CD14-positive monocyte (primary cell): ENCODE data around the gene GIPC3. TPM values are rescaled to one million over a fixed set of nuclear protein-coding genes. Genes with fewer than 3 reads are reported as not detected.

Experiments used
- DNase-seq, 3 donors: peaks; one replicate each; pipeline ENCODE4 v3.0.0-alpha.2; 2011 to 2022
- H2AFZ ChIP-seq: 2 replicates; pipeline ENCODE4 v1.6.0; 2012; ENCODE audit warnings: mild to moderate bottlenecking, low read depth, low read length, inconsistent platforms; ENCODE audit not compliant: insufficient read depth, poor library complexity, severe bottlenecking
- H3K27ac ChIP-seq, 2 donors: 1 replicate in 1 of 2; 2 replicates in 1 of 2; pipeline ENCODE4 v1.5.1; 2012 to 2013; ENCODE audit warnings: low read length in 2 of 2, control low read depth in 1 of 2, inconsistent platforms in 1 of 2, low read depth in 1 of 2, mild to moderate bottlenecking in 1 of 2
- H3K27me3 ChIP-seq, 2 donors: one replicate each; pipeline versions ENCODE4 v1.6.0 to v1.6.1; 2011 to 2013; ENCODE audit warnings: low read length in 2 of 2; ENCODE audit not compliant: control insufficient read depth in 2 of 2, insufficient read depth in 2 of 2
- H3K36me3 ChIP-seq, 2 donors: replicated peaks in 1 of 2; 1 replicate in 1 of 2; 2 replicates in 1 of 2; pipeline versions ENCODE4 v1.5.1 to v1.6.1; 2012 to 2013; ENCODE audit warnings: low read length in 2 of 2, control low read depth in 1 of 2, inconsistent platforms in 1 of 2, mild to moderate bottlenecking in 1 of 2; ENCODE audit not compliant: insufficient read depth in 2 of 2, control insufficient read depth in 1 of 2
- H3K4me1 ChIP-seq, 2 donors: 1 replicate in 1 of 2; 2 replicates in 1 of 2; pipeline versions ENCODE4 v1.5.1 to v1.6.1; 2012 to 2013; ENCODE audit warnings: low read length in 2 of 2, control low read depth in 1 of 2, inconsistent platforms in 1 of 2, mild to moderate bottlenecking in 1 of 2, moderate library complexity in 1 of 2; ENCODE audit not compliant: insufficient read depth in 2 of 2, control insufficient read depth in 1 of 2
- H3K4me2 ChIP-seq: replicated peaks from 2 replicates; pipeline ENCODE3; 2012; ENCODE audit warnings: low read length, moderate library complexity, mild to moderate bottlenecking; ENCODE audit not compliant: poor library complexity, severe bottlenecking; ENCODE audit errors: extremely low read depth
- H3K4me3 ChIP-seq, 3 experiments: fragments of 200-600 bp in 1 of 3; sonication (generic) in 1 of 3; replicated peaks in 1 of 3; 1 replicate in 2 of 3; 2 replicates in 1 of 3; pipeline ENCODE4 v1.5.1; 2011 to 2013; ENCODE audit warnings: low read length in 3 of 3, mild to moderate bottlenecking in 3 of 3, control low read depth in 2 of 3, low read depth in 2 of 3, inconsistent platforms in 1 of 3, moderate library complexity in 1 of 3
- H3K79me2 ChIP-seq: 2 replicates; pipeline ENCODE4 v1.6.0; 2012; ENCODE audit warnings: mild to moderate bottlenecking, control low read depth, inconsistent platforms, low read length, moderate library complexity; ENCODE audit not compliant: insufficient read depth
- H3K9ac ChIP-seq: 2 replicates; pipeline ENCODE4 v1.6.0; 2017; ENCODE audit warnings: low read length, mild to moderate bottlenecking; ENCODE audit not compliant: insufficient read depth, poor library complexity, severe bottlenecking
- H3K9me3 ChIP-seq, 2 donors: replicated peaks in 1 of 2; 1 replicate in 1 of 2; 2 replicates in 1 of 2; pipeline versions ENCODE4 v1.5.1 to v1.6.1; 2012 to 2013; ENCODE audit warnings: low read length in 2 of 2, control low read depth in 1 of 2; ENCODE audit not compliant: control insufficient read depth in 1 of 2, insufficient read depth in 1 of 2
- H4K20me1 ChIP-seq: 2 replicates; pipeline ENCODE4 v1.6.0; 2012; ENCODE audit warnings: mild to moderate bottlenecking, low read length, control low read depth, moderate library complexity; ENCODE audit not compliant: insufficient read depth
- H3K27ac Mint-ChIP-seq, 7 donors: one replicate each; pipeline ENCODE4 v1.8.0; 2020; ENCODE audit warnings: mild to moderate bottlenecking in 7 of 7, mixed read lengths in 7 of 7, moderate library complexity in 6 of 7, inconsistent platforms in 2 of 7
- H3K27me3 Mint-ChIP-seq, 3 donors: one replicate each; pipeline ENCODE4 v1.8.0; 2021 to 2022; ENCODE audit warnings: low read depth in 3 of 3, mild to moderate bottlenecking in 3 of 3, mixed read lengths in 3 of 3, moderate library complexity in 3 of 3, inconsistent platforms in 1 of 3
- H3K36me3 Mint-ChIP-seq, 2 donors: one replicate each; pipeline ENCODE4 v1.8.0; 2020; ENCODE audit warnings: mixed read lengths in 2 of 2, inconsistent platforms in 1 of 2, mild to moderate bottlenecking in 1 of 2
- H3K4me1 Mint-ChIP-seq: one replicate; pipeline ENCODE4 v1.8.0; 2020; ENCODE audit warnings: mild to moderate bottlenecking, mixed read lengths
- H3K4me3 Mint-ChIP-seq, 2 donors: one replicate each; pipeline ENCODE4 v1.8.0; 2020; ENCODE audit warnings: mild to moderate bottlenecking in 2 of 2, mixed read lengths in 2 of 2, moderate library complexity in 1 of 2
- H3K9me3 Mint-ChIP-seq, 7 donors: one replicate each; pipeline ENCODE4 v1.8.0; 2020 to 2022; ENCODE audit warnings: mixed read lengths in 7 of 7, mild to moderate bottlenecking in 6 of 7, moderate library complexity in 6 of 7, inconsistent platforms in 2 of 7
- WGBS: methylation state at CpG from one replicate; pipeline ENCODE4 v1.1.5; 2013; ENCODE audit warnings: missing lambda C conversion rate; ENCODE audit not compliant: insufficient coverage; 5-methylcytosine and 5-hydroxymethylcytosine counted together
- intact Hi-C, 2 donors: fragments of 100-400 bp; cut with micrococcal nuclease; formaldehyde crosslinking; loops; one replicate each; pipeline versions ENCODE4 v1.15.0 to v1.15.1; 2023
- polyA plus RNA-seq, 3 donors: library from polyadenylated mRNA; depleted of rRNA in 1 of 3; unstranded in 2 of 3; stranded (reverse) in 1 of 3; fragments of 300-500 nt in 2 of 3; fragments of >200 nt in 1 of 3; fragmentation: Illumina TruSeq in 2 of 3; gene quantifications; 1 replicate in 2 of 3; 2 replicates in 1 of 3; pipeline ENCODE4 v1.2.3, GENCODE V29; 2012 to 2021
- TF ChIP-seq, protein P1 (sequence below): fragments of 200-600 bp; IDR thresholded peaks from one replicate; pipeline ENCODE4 v1.8.0; 2022; ENCODE audit warnings: antibody characterized with exemption, mild to moderate bottlenecking

The GIPC3 gene
- polyA plus RNA-seq, 3 donors = 0.03 TPM; not detected in 2

DNA sequence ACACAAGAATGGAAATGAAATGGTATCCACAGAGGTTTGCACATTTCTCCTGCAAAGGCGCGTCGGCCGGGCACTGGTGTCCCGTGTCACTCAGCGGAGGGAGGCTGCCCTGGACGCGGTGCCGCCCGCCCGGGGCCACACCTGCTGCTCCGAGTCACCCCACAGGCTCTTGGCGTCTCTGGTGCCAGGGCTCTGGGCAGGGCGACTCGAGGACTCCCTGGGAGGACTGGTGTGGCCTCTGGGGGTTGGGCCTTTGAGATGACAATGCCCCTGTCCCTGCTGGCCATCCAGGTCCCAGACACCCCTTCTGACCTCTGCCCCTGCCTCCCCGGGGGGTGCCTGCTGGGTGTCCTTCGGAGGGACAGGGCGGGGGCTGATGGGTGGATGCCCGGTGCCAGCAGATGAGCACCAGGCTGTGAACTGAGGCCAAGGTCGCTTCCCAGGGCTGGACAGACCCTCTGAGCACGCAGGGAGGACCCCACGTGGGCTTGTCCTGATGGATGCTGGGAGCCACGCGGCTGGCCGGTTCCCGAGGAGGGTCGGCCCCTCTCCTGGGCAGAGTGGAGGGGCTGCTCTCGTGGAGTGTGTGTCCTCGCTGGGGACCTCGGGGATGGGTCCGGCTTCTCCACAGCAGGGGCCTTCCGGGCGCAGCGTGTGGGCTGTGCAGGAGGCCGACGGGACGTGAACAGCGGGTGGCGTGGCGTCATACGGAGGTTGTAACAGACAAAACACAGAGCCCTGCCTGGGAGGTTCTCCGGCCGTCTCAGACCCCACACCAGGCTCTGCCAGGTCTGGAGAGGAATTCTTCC, 46.0 kb downstream of the GIPC3 start:
- no peak overlapping the region for H3K4me3 Mint-ChIP-seq
- TF ChIP-seq, protein P1, sequence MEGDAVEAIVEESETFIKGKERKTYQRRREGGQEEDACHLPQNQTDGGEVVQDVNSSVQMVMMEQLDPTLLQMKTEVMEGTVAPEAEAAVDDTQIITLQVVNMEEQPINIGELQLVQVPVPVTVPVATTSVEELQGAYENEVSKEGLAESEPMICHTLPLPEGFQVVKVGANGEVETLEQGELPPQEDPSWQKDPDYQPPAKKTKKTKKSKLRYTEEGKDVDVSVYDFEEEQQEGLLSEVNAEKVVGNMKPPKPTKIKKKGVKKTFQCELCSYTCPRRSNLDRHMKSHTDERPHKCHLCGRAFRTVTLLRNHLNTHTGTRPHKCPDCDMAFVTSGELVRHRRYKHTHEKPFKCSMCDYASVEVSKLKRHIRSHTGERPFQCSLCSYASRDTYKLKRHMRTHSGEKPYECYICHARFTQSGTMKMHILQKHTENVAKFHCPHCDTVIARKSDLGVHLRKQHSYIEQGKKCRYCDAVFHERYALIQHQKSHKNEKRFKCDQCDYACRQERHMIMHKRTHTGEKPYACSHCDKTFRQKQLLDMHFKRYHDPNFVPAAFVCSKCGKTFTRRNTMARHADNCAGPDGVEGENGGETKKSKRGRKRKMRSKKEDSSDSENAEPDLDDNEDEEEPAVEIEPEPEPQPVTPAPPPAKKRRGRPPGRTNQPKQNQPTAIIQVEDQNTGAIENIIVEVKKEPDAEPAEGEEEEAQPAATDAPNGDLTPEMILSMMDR = no peak
- H3K4me1 Mint-ChIP-seq = peaks cover under 1% of the 10 kb centered on the region
- no peak overlapping the region for H3K27ac Mint-ChIP-seq
- H3K36me3 Mint-ChIP-seq = peaks cover 14 to 41% of the 10 kb centered on the region in 2 donors
- WGBS = 95% methylated on average over 39 of the region's 43 CpGs
- no peak for DNase-seq
- H3K36me3 ChIP-seq = peaks cover 25% of the 10 kb centered on the region in 2 donors
- intact Hi-C loops = no loop called here
- H3K27me3 Mint-ChIP-seq = peaks cover 0 to 2% (median under 1%) of the 10 kb centered on the region in 3 donors
- no peak overlapping the region for H3K4me3 ChIP-seq
- no peak overlapping the region for H3K27ac ChIP-seq
- H3K9ac ChIP-seq = no peak overlapping the region
- H3K4me2 ChIP-seq = no peak overlapping the region
- H3K9me3 Mint-ChIP-seq = no peaks in the 10 kb centered on the region
- H3K79me2 ChIP-seq = peaks cover 2% of the 10 kb centered on the region
- no peak overlapping the region for H2AFZ ChIP-seq
- H3K4me1 ChIP-seq = peaks cover 4 to 6% of the 10 kb centered on the region in 2 donors
- no peaks in the 10 kb centered on the region for H3K27me3 ChIP-seq
- H3K9me3 ChIP-seq = no peaks in the 10 kb centered on the region
- peaks cover under 1% of the 10 kb centered on the region for H4K20me1 ChIP-seq

DNA sequence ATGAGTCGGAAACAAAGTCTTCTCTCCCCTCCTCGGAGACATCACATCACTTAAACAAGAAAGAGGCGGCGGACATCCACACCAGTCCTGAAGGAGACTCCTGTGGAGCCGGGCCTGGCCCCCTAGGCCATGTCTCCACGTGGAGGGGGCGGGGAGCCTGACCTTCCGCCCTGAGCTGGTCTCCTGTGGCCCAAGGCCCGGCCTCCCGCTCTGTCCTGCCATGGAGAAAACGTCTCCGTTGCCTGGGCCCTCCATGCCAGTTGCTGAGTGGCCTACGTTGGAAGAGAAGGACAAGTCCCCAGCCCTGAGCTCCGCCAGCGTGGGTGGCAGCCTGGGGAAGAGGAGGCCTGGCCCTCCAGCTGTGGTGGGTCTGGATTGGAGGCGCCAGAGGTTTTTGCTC, 46.8 kb downstream of the GIPC3 start:
- peaks cover 33 to 34% of the 10 kb centered on the region in 2 donors for H3K36me3 ChIP-seq
- 93% methylated on average over 11 of the region's 16 CpGs for WGBS

More for the DNA sequence above, 46.8 kb downstream of the GIPC3 start:
- Histone ChIP-seq H3K4me2 (no peak overlapping the region), H3K4me3 (no peak overlapping the region), H2AFZ (no peak overlapping the region), H3K79me2 (no peaks in the 10 kb centered on the region), H3K9me3 (no peaks in the 10 kb centered on the region), H3K4me1 (peaks cover 4% of the 10 kb centered on the region in 2 donors), H4K20me1 (no peaks in the 10 kb centered on the region), H3K9ac (no peak overlapping the region), H3K27me3 (no peaks in the 10 kb centered on the region), H3K27ac (no peak overlapping the region)
- Mint-ChIP-seq H3K27ac (peak overlapping the region in 1 of 7 donors; percentile 77), H3K4me1 (no peaks in the 10 kb centered on the region), H3K36me3 (peaks cover 19 to 50% of the 10 kb centered on the region in 2 donors), H3K4me3 (no peak overlapping the region), H3K27me3 (peaks cover 0 to 2% (median 2%) of the 10 kb centered on the region in 3 donors), H3K9me3 (no peaks in the 10 kb centered on the region)
- TF ChIP-seq, protein P1 = no peak
- DNase-seq = no peak
- intact Hi-C loops = no loop called here
